GM12892 (cell line): Measurements from ENCODE around the gene CRTC3.
"Not testable (repeated sequence)": the region's sequence is repeated elsewhere in the genome, so short reads cannot be mapped to it uniquely, and the experiment has no call there.

ENCODE experiments used
- POLR2A ChIP-seq: IDR thresholded peaks from 2 replicates; pipeline ENCODE4 v1.6.1; 2011; ENCODE audit warnings: low read depth, low read length, control low read depth
- POLR2AphosphoS5 ChIP-seq: IDR thresholded peaks from 2 replicates; pipeline ENCODE4 v1.6.1; 2011; ENCODE audit warnings: low read depth, low read length, control low read depth

GRCh38 chr15:90673357-90673756 lies 143.6 kb downstream of the CRTC3 start:
- not testable (repeated sequence) for TF ChIP-seq POLR2AphosphoS5, POLR2A
